Neural progenitor cell (in vitro differentiated cells): ENCODE data around the gene BCL2L12. TPM values are rescaled to one million over a fixed set of nuclear protein-coding genes. Genes with fewer than 3 reads are reported as not detected.
A peak's percentile ranks its signal among the peaks of the same experiment; 100 is the strongest.

Experiments used
- DNase-seq: peaks from one replicate; pipeline ENCODE4 v3.0.0-alpha.2; 2016; ENCODE audit warnings: low spot score
- H2AFZ ChIP-seq: fragments of 200-600 bp; sonication (generic); replicated peaks from 2 replicates; pipeline ENCODE4 v1.6.1; 2016; ENCODE audit warnings: antibody characterized with exemption
- H3F3A ChIP-seq: fragments of 200-600 bp; sonication (generic); 2 replicates; pipeline ENCODE4 v1.6.1; 2016; ENCODE audit warnings: antibody characterized with exemption, low read depth
- H3K27ac ChIP-seq: fragments of 200-600 bp; sonication (generic); 2 replicates; pipeline ENCODE4 v1.5.1; 2016; ENCODE audit warnings: mild to moderate bottlenecking
- H3K27me3 ChIP-seq: fragments of 200-600 bp; sonication (generic); 2 replicates; pipeline ENCODE4 v1.6.1; 2016; ENCODE audit warnings: mild to moderate bottlenecking, moderate library complexity
- H3K36me3 ChIP-seq: fragments of 200-600 bp; sonication (generic); 2 replicates; pipeline ENCODE4 v1.5.1; 2016
- H3K4me1 ChIP-seq: fragments of 200-600 bp; sonication (generic); 2 replicates; pipeline ENCODE4 v1.6.1; 2016; ENCODE audit warnings: mixed run types
- H3K4me2 ChIP-seq: fragments of 200-600 bp; sonication (generic); 2 replicates; pipeline ENCODE4 v1.6.1; 2016
- H3K4me3 ChIP-seq: fragments of 200-600 bp; sonication (generic); 2 replicates; pipeline ENCODE4 v1.5.1; 2016
- H3K79me2 ChIP-seq: fragments of 200-600 bp; sonication (generic); 2 replicates; pipeline ENCODE4 v1.6.1; 2016; ENCODE audit warnings: low read depth
- H3K9ac ChIP-seq: fragments of 200-600 bp; sonication (generic); 2 replicates; pipeline ENCODE4 v1.6.1; 2016
- H3K9me3 ChIP-seq: fragments of 200-600 bp; sonication (generic); 2 replicates; pipeline ENCODE4 v1.5.1; 2016; ENCODE audit warnings: low read depth
- H4K20me1 ChIP-seq: fragments of 200-600 bp; sonication (generic); 2 replicates; pipeline ENCODE4 v1.6.1; 2016; ENCODE audit warnings: low read depth
- H3K27ac Mint-ChIP-seq: 3 replicates; pipeline ENCODE4 v1.8.0; 2021; ENCODE audit warnings: mixed read lengths
- H3K27me3 Mint-ChIP-seq: 2 replicates; pipeline ENCODE4 v1.8.0; 2022; ENCODE audit warnings: low read depth, mild to moderate bottlenecking, inconsistent platforms, moderate library complexity, mixed read lengths; ENCODE audit not compliant: insufficient read depth
- H3K36me3 Mint-ChIP-seq: 3 replicates; pipeline ENCODE4 v1.8.0; 2021; ENCODE audit warnings: mixed read lengths
- H3K4me1 Mint-ChIP-seq: 3 replicates; pipeline ENCODE4 v1.8.0; 2021; ENCODE audit warnings: mixed read lengths
- H3K4me3 Mint-ChIP-seq: 3 replicates; pipeline ENCODE4 v1.8.0; 2021; ENCODE audit warnings: mild to moderate bottlenecking, moderate library complexity, mixed read lengths
- H3K9me3 Mint-ChIP-seq: 3 replicates; pipeline ENCODE4 v1.8.0; 2020; ENCODE audit warnings: mixed read lengths
- CTCF ChIP-seq: fragments of 200-600 bp; sonication (generic); IDR thresholded peaks from 2 replicates; pipeline ENCODE4 v1.5.1; 2017; ENCODE audit warnings: antibody characterized with exemption, mild to moderate bottlenecking
- EZH2 ChIP-seq: fragments of 200-600 bp; sonication (generic); IDR thresholded peaks from 2 replicates; pipeline ENCODE4 v1.6.1; 2017; ENCODE audit warnings: antibody characterized with exemption, mild to moderate bottlenecking, moderate library complexity
- EZH2phosphoT487 ChIP-seq: fragments of 200-600 bp; sonication (generic); IDR thresholded peaks from 2 replicates; pipeline ENCODE4 v1.6.1; 2017; ENCODE audit warnings: antibody characterized with exemption
- total RNA-seq: library from RNA; depleted of rRNA; stranded (reverse); fragments of >200 nt; gene quantifications from 2 replicates; pipeline ENCODE4 v1.2.3, GENCODE V29; 2015; ENCODE audit warnings: low replicate concordance

BCL2L12 gene
- total RNA-seq, 1 donor from 2014 or later: 6.1 TPM

GRCh38 chr19:49635530-49636232 lies 30.1 kb upstream of the BCL2L12 start:
- H3K36me3 Mint-ChIP-seq: peaks cover 3% of the 10 kb centered on the region

GRCh38 chr19:49636233-49636932 lies 29.4 kb upstream of the BCL2L12 start:
- Histone ChIP-seq H3K27ac (no peak overlapping the region), H3K79me2 (no peaks in the 10 kb centered on the region), H3K9ac (no peak overlapping the region), H3K9me3 (no peaks in the 10 kb centered on the region), H3K4me3 (no peak overlapping the region), H3K36me3 (no peaks in the 10 kb centered on the region), H4K20me1 (no peaks in the 10 kb centered on the region), H3K4me1 (peaks cover 37% of the 10 kb centered on the region), H3K27me3 (peaks cover 11% of the 10 kb centered on the region), H2AFZ (no peak overlapping the region), H3F3A (peaks cover 35% of the 10 kb centered on the region), H3K4me2 (peak overlapping the region; percentile 17)
- Mint-ChIP-seq H3K4me1 (peaks cover 47% of the 10 kb centered on the region), H3K36me3 (peaks cover 3% of the 10 kb centered on the region), H3K27me3 (peaks cover 15% of the 10 kb centered on the region), H3K4me3 (peak overlapping the region; percentile 43), H3K9me3 (no peaks in the 10 kb centered on the region), H3K27ac (peak overlapping the region; percentile 46)
- peak; percentile 21 for DNase-seq
- TF ChIP-seq EZH2 (no peak), CTCF (no peak), EZH2phosphoT487 (no peak)

More at GRCh38 chr19:49635530-49636232, 30.1 kb upstream of the BCL2L12 start:
- no peak overlapping the region for H2AFZ ChIP-seq
- no peaks in the 10 kb centered on the region for H4K20me1 ChIP-seq
- H3K9ac ChIP-seq: no peak overlapping the region
- H3K4me3 ChIP-seq: no peak overlapping the region
- no peak overlapping the region for H3K27ac ChIP-seq
- H3K27ac Mint-ChIP-seq: peak overlapping the region; percentile 94
- H3K79me2 ChIP-seq: no peaks in the 10 kb centered on the region
- H3K4me2 ChIP-seq: no peak overlapping the region
- no peaks in the 10 kb centered on the region for H3K9me3 Mint-ChIP-seq
- no peaks in the 10 kb centered on the region for H3K9me3 ChIP-seq
- no peaks in the 10 kb centered on the region for H3K36me3 ChIP-seq
- H3F3A ChIP-seq: peaks cover 31% of the 10 kb centered on the region
- peak overlapping the region; percentile 64 for H3K4me3 Mint-ChIP-seq
- peaks cover 11% of the 10 kb centered on the region for H3K27me3 ChIP-seq
- H3K4me1 Mint-ChIP-seq: peaks cover 49% of the 10 kb centered on the region
- no peak for DNase-seq
- H3K27me3 Mint-ChIP-seq: peaks cover 15% of the 10 kb centered on the region
- H3K4me1 ChIP-seq: peaks cover 33% of the 10 kb centered on the region
- TF ChIP-seq EZH2: no peak
- no peak for TF ChIP-seq EZH2phosphoT487
- no peak for TF ChIP-seq CTCF

- H3K27ac ChIP-seq: no peak overlapping the region
- Mint-ChIP-seq H3K27ac (peak overlapping the region; percentile 87), H3K36me3 (peaks cover 3% of the 10 kb centered on the region), H3K27me3 (peaks cover 12% of the 10 kb centered on the region), H3K4me1 (peaks cover 57% of the 10 kb centered on the region), H3K4me3 (peak overlapping the region; percentile 82), H3K9me3 (no peaks in the 10 kb centered on the region)
- H2AFZ ChIP-seq: no peak overlapping the region
- peaks cover 42% of the 10 kb centered on the region for H3F3A ChIP-seq
- no peaks in the 10 kb centered on the region for H3K9me3 ChIP-seq
- peak overlapping the region; percentile 20 for H3K4me3 ChIP-seq
- peaks cover 42% of the 10 kb centered on the region for H3K4me1 ChIP-seq
- H3K36me3 ChIP-seq: no peaks in the 10 kb centered on the region
- peak overlapping the region; percentile 87 for H3K4me2 ChIP-seq
- peak; percentile 69 for DNase-seq
- H4K20me1 ChIP-seq: peaks cover 3% of the 10 kb centered on the region
- TF ChIP-seq EZH2phosphoT487: no peak
- no peak for TF ChIP-seq EZH2
- no peak for TF ChIP-seq CTCF
- H3K27me3 ChIP-seq: peaks cover 11% of the 10 kb centered on the region
- no peak overlapping the region for H3K9ac ChIP-seq
- H3K79me2 ChIP-seq: peaks cover 10% of the 10 kb centered on the region
Observed at GRCh38 chr19:49637821-49638738, 27.7 kb upstream of the BCL2L12 start.
